GM06990 (cell line): ENCODE results near the gene HIC1.

Experiments
- DNase-seq: peaks from one replicate; pipeline ENCODE4 v3.0.0-alpha.2; 2011; ENCODE audit not compliant: insufficient read length; ENCODE audit errors: extremely low read depth
- H3K27me3 ChIP-seq: replicated peaks from 2 replicates; pipeline ENCODE4 v1.6.0; 2011; ENCODE audit warnings: low read length; ENCODE audit not compliant: control insufficient read depth, insufficient read depth
- H3K36me3 ChIP-seq: 2 replicates; pipeline ENCODE4 v1.5.1; 2011; ENCODE audit warnings: low read length; ENCODE audit not compliant: control insufficient read depth, insufficient read depth
- H3K4me3 ChIP-seq: replicated peaks from 2 replicates; pipeline ENCODE4 v1.5.1; 2011; ENCODE audit warnings: low read depth, mild to moderate bottlenecking, control low read depth, low read length
- CTCF ChIP-seq: IDR thresholded peaks from 2 replicates; pipeline ENCODE4 v1.5.1; 2011; ENCODE audit warnings: low read length, control low read depth, mild to moderate bottlenecking, inconsistent platforms; ENCODE audit not compliant: insufficient read depth, poor library complexity, severe bottlenecking

The HIC1 gene

GRCh38 chr17:2028234-2028614 lies 26.7 kb upstream of the HIC1 start:
- H3K4me3 ChIP-seq = no peak overlapping the region
- peaks cover 4% of the 10 kb centered on the region for H3K27me3 ChIP-seq
- H3K36me3 ChIP-seq = no peaks in the 10 kb centered on the region
- DNase-seq = no peak
- TF ChIP-seq CTCF = no peak

- no peak overlapping the region for H3K4me3 ChIP-seq
- no peaks in the 10 kb centered on the region for H3K36me3 ChIP-seq
- peaks cover 4% of the 10 kb centered on the region for H3K27me3 ChIP-seq
- no peak for DNase-seq
- TF ChIP-seq CTCF = no peak
These were observed 26.2 kb upstream of the HIC1 start for GRCh38 chr17:2028737-2029136.

GRCh38 chr17:2029911-2030778 lies 24.8 kb upstream of the HIC1 start, which contains the start of gene DPH1:
Gene DPH1, plus strand, starts transcription at chr17:2030153. Its CDS starts 17 bp downstream, at chr17:2030170.
- peaks cover 4% of the 10 kb centered on the region for H3K27me3 ChIP-seq
- no peak for TF ChIP-seq CTCF
- peak within 1 kb of the TSS; percentile 96 for H3K4me3 ChIP-seq
- H3K36me3 ChIP-seq = no peaks in the 10 kb centered on the region
- peak; percentile 84 for DNase-seq

- peaks cover 4% of the 10 kb centered on the region for H3K27me3 ChIP-seq
- DNase-seq = peak; percentile 78
These were observed 24.1 kb upstream of the HIC1 start for GRCh38 chr17:2030779-2031163.

GRCh38 chr17:2033153-2033552 lies 21.8 kb upstream of the HIC1 start:
- peaks cover 7% of the 10 kb centered on the region for H3K36me3 ChIP-seq
- H3K4me3 ChIP-seq = no peak overlapping the region
- H3K27me3 ChIP-seq = peaks cover 2% of the 10 kb centered on the region; the same call in 1 of the 2 replicates
- TF ChIP-seq CTCF = no peak
- DNase-seq = no peak

More at GRCh38 chr17:2030779-2031163, 24.1 kb upstream of the HIC1 start:
- TF ChIP-seq CTCF = peak; percentile 71
- Histone ChIP-seq H3K4me3 (peak overlapping the region; percentile 96), H3K36me3 (peaks cover 3% of the 10 kb centered on the region; the same call in 1 of the 2 replicates)
